Measurements from ENCODE around the gene ENOX1.

ENOX1 gene

GRCh38 chr13:43587376-43587775 is 199.4 kb downstream of the ENOX1 start:
- no peak for FAIRE-seq

GRCh38 chr13:43584751-43585150 is 202.0 kb downstream of the ENOX1 start:
- FAIRE-seq = no peak

- no peak for FAIRE-seq
Measured at GRCh38 chr13:43583321-43583720, 203.5 kb downstream of the ENOX1 start.

- FAIRE-seq = no peak
Measured at GRCh38 chr13:43580280-43580679, 206.5 kb downstream of the ENOX1 start.

- FAIRE-seq = no peak
Measured at GRCh38 chr13:43579321-43579720, 207.5 kb downstream of the ENOX1 start.

- no peak for FAIRE-seq
Measured at GRCh38 chr13:43574605-43575004, 212.2 kb downstream of the ENOX1 start.

GRCh38 chr13:43573802-43574514 is 212.8 kb downstream of the ENOX1 start:
- FAIRE-seq = no peak

- FAIRE-seq = no peak
Measured at GRCh38 chr13:43573361-43573740, 213.4 kb downstream of the ENOX1 start.

- FAIRE-seq = no peak
Measured at GRCh38 chr13:43572656-43573360, 214.0 kb downstream of the ENOX1 start.

GRCh38 chr13:43569658-43570057 is 217.1 kb downstream of the ENOX1 start:
- no peak for FAIRE-seq

- no peak for FAIRE-seq
Measured at GRCh38 chr13:43567608-43568007, 219.2 kb downstream of the ENOX1 start.

- no peak for FAIRE-seq
Measured at GRCh38 chr13:43564952-43565351, 221.8 kb downstream of the ENOX1 start.

GRCh38 chr13:43561081-43561480 is 225.7 kb downstream of the ENOX1 start:
- FAIRE-seq = no peak

- no peak for FAIRE-seq
Measured at GRCh38 chr13:43558939-43559338, 227.8 kb downstream of the ENOX1 start.

- FAIRE-seq = no peak
Measured at GRCh38 chr13:43558326-43558725, 228.4 kb downstream of the ENOX1 start.

GRCh38 chr13:43555667-43556066 is 231.1 kb downstream of the ENOX1 start:
- no peak for FAIRE-seq

- FAIRE-seq = no peak
Measured at GRCh38 chr13:43551897-43552456, 234.8 kb downstream of the ENOX1 start.

GRCh38 chr13:43546816-43547215 is 240.0 kb downstream of the ENOX1 start:
- FAIRE-seq = no peak

GRCh38 chr13:43546251-43546650 is 240.5 kb downstream of the ENOX1 start:
- no peak for FAIRE-seq

- FAIRE-seq = no peak
Measured at GRCh38 chr13:43545317-43545874, 241.4 kb downstream of the ENOX1 start.

- FAIRE-seq = no peak
Measured at GRCh38 chr13:43544631-43545030, 242.1 kb downstream of the ENOX1 start.

- no peak for FAIRE-seq
Measured at GRCh38 chr13:43544011-43544410, 242.8 kb downstream of the ENOX1 start.

- no peak for FAIRE-seq
Measured at GRCh38 chr13:43543331-43543730, 243.4 kb downstream of the ENOX1 start.

GRCh38 chr13:43537124-43537523 is 249.6 kb downstream of the ENOX1 start:
- no peak for FAIRE-seq

All from G401.6 (cell line).